ENCODE results near the gene PNKD.

- no peak for TF ChIP-seq CTCF (IDR thresholded peaks at IDR 0.05; ENCODE audit: insufficient read depth, low read length, poor library complexity, severe bottlenecking)
- no peak for TF ChIP-seq EZH2phosphoT487 (conservative IDR thresholded peaks at IDR 0.05; ENCODE audit: low read length)
Observed at GRCh38 chr2:218387369-218388194, 117.3 kb downstream of the PNKD start.

Measured in SU-DHL-6 (cell line).